DOHH2 (cell line): Measurements from ENCODE around the gene DCAF6.

Experiments used
- CTCF ChIP-seq: fragments of 200-600 bp; sonication (generic); IDR thresholded peaks from one replicate; pipeline ENCODE4 v1.5.1; 2014; ENCODE audit warnings: antibody characterized with exemption, mild to moderate bottlenecking, low read depth, low read length; ENCODE audit not compliant: poor library complexity, severe bottlenecking
- EZH2phosphoT487 ChIP-seq: fragments of 200-600 bp; sonication (generic); IDR thresholded peaks from 2 replicates; pipeline ENCODE4 v1.6.1; 2017; ENCODE audit warnings: borderline replicate concordance, mild to moderate bottlenecking, antibody characterized with exemption, low read length, moderate library complexity, mixed read lengths

GRCh38 chr1:167898578-167899222 is 37.8 kb upstream of the DCAF6 start:
- TF ChIP-seq CTCF: no peak
- TF ChIP-seq EZH2phosphoT487: no peak
